Gastroesophageal sphincter (tissue), 3 donors: ENCODE measurements around the gene RNASE4.

Experiments used
- EP300 ChIP-seq: sonication (generic); formaldehyde crosslinking; IDR thresholded peaks from one replicate; pipeline ENCODE4 v1.6.1; 2017; ENCODE audit warnings: antibody characterized with exemption, mild to moderate bottlenecking
- POLR2A ChIP-seq, 2 donors: fragments of 450-650 bp; IDR thresholded peaks; one replicate each; pipeline ENCODE4 v1.6.1; 2017; ENCODE audit warnings: antibody characterized with exemption in 2 of 2, mild to moderate bottlenecking in 2 of 2, moderate library complexity in 1 of 2
- POLR2AphosphoS5 ChIP-seq: sonication (generic); formaldehyde crosslinking; IDR thresholded peaks from one replicate; pipeline ENCODE4 v1.6.1; 2017; ENCODE audit warnings: antibody characterized with exemption
- TF ChIP-seq, protein P1 (sequence below), 4 experiments: fragments of 200-600 bp in 2 of 4; fragments of 450-650 bp in 2 of 4; sonication (generic) in 1 of 4; IDR thresholded peaks; one replicate each; pipeline ENCODE4 v1.5.1; 2017 to 2019; ENCODE audit warnings: antibody characterized with exemption in 4 of 4, mild to moderate bottlenecking in 2 of 4, moderate library complexity in 2 of 4

- TF ChIP-seq, protein P1, sequence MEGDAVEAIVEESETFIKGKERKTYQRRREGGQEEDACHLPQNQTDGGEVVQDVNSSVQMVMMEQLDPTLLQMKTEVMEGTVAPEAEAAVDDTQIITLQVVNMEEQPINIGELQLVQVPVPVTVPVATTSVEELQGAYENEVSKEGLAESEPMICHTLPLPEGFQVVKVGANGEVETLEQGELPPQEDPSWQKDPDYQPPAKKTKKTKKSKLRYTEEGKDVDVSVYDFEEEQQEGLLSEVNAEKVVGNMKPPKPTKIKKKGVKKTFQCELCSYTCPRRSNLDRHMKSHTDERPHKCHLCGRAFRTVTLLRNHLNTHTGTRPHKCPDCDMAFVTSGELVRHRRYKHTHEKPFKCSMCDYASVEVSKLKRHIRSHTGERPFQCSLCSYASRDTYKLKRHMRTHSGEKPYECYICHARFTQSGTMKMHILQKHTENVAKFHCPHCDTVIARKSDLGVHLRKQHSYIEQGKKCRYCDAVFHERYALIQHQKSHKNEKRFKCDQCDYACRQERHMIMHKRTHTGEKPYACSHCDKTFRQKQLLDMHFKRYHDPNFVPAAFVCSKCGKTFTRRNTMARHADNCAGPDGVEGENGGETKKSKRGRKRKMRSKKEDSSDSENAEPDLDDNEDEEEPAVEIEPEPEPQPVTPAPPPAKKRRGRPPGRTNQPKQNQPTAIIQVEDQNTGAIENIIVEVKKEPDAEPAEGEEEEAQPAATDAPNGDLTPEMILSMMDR (IDR thresholded peaks at IDR 0.05): no peak
- TF ChIP-seq POLR2AphosphoS5 (no peak), POLR2A (IDR thresholded peaks at IDR 0.05) (no peak), EP300 (no peak)
Measured at GRCh38 chr14:20642182-20642581, 42.2 kb upstream of the RNASE4 start.
